SH-SY5Y (cell line): ENCODE measurements around the gene ZNF202.

Source experiments
- GATA2 ChIP-seq: IDR thresholded peaks from 2 replicates; pipeline ENCODE4 v1.6.1; 2011; ENCODE audit warnings: mild to moderate bottlenecking, low read depth, low read length
- GATA3 ChIP-seq: IDR thresholded peaks from 2 replicates; pipeline ENCODE4 v1.6.1; 2011; ENCODE audit warnings: low read depth, mild to moderate bottlenecking, low read length, moderate library complexity

DNA sequence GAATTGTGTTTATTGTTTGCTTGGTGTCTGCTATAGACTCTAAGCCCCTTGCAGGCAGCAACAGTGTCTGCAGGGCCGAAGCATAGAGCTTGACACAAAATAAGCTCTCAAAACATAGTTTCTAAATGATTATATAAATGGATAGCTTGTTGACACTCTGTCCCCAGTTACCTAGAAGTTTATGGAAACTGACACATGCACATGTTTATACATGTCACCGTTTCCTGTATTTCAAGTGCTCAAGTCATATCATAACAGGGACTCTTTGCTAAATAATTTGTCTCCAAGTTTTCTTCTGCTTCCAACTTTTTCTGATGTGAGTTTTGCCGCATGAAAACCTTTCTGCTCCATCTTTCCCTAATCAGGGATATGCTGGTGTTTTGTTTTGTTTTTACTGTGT, 16.5 kb upstream of the ZNF202 start:
- TF ChIP-seq GATA2, result no peak
- TF ChIP-seq GATA3, result no peak
